Measurements from ENCODE around the gene ANKRD28. TPM values are rescaled to one million over a fixed set of nuclear protein-coding genes. Genes with fewer than 3 reads are reported as not detected.
"Not testable (repeated sequence)": the region's sequence is repeated elsewhere in the genome, so short reads cannot be mapped to it uniquely, and the experiment has no call there.

The ANKRD28 gene
- 44.0 and 45.9 TPM in 2 replicates for total RNA-seq

DNA sequence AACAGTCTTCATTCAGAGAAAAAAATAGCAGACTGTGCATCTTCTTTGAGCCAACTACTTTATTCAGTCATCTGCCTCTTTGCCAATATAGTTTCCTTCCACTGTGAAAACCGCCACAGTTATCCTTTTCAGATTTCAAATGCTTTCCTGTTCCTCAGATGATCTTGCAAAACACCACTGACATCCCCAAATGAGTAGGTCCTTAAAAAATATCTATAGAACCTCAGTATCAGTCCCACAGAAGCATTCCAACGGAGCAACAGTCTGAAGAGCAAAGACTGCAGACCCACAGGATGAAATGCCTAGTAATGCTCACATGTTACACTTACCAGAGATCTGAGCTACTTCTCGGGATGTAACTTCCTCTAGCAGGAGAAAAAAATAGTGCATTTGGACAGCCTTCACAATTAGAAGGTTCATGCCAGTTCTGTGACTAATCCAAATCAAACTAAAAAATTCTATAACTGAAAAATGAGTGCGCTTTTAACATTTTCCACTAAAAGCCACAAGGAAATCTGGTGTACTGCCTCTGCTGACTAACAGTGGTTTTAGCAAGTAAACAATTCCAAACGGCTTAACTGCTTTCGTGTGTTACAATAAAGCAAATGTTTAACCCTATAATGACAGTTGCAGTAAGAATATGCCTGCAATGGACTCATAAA is at the start of gene ANKRD28:
ANKRD28 (minus strand) TSS at position 338 of the 662 bp plus-strand sequence. CDS start 1,458 bp downstream, outside the sequence.
- DNase-seq (ENCODE audit: extremely low read depth, low read depth, low spot score): peak; percentile 91

DNA sequence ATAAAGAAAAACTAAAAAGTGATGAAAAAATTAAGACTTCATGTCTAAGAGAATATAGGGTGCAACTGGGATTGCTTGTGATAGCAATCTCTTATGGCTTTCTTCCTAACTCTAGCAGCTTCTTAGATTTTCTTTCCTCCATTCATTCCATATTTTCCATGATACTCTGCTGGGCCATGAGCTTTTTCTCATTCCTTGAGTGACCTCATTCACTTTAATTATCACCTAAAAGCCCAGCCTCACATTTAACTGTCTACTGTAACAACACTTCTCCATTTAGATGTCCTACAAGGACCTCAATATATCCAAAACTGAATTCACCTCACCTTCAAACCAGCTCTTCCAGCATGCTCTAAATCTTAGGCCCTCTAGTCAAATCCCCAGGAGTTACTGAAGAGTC is 49.5 kb upstream of the ANKRD28 start:
- DNase-seq (ENCODE audit: extremely low read depth, low read depth, low spot score): no peak

DNA sequence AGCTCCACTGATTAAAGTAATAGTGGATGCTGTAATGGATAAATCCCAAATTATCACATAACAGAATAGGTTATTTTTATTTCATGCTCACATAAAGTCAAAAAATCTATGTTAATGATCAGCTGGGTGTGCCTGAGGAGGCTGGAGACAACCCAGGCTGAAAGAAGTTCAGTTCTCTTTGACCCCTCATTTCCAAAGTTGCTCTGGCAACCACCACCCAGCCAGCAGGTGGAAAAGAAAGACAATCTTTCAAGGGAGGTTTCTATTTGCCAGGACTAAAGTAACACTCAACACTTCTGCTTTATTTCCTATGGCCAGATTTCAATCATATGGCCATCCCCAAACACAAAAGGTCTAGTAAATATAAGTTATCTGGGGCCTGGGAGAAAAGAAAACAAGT is 48.8 kb upstream of the ANKRD28 start:
- DNase-seq (ENCODE audit: extremely low read depth, low read depth, low spot score): no peak

DNA sequence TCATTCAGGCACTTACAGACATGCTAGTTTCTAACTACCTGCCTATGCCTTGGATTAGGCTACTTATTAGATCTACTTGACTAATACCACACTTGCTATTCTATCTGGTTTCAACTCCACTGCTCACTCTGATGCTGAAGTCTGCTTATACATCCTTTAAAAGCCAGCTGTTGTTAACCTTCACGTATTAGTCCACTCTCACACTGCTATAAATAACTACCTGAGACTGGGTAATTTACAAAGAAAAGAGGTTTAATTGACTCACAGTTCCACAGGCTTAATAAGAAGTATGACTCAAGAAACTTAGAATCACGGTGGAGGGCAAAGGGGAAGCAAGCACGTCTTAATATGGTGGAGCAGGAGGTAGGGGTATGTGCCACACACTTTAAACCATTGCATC is 47.7 kb upstream of the ANKRD28 start:
- DNase-seq (ENCODE audit: extremely low read depth, low read depth, low spot score): no peak

GRCh38 chr3:15844889-15845288 is 47.1 kb upstream of the ANKRD28 start:
- no peak for DNase-seq (ENCODE audit: extremely low read depth, low read depth, low spot score)

GRCh38 chr3:15841091-15841973 is 43.6 kb upstream of the ANKRD28 start:
- DNase-seq (ENCODE audit: extremely low read depth, low read depth, low spot score): not testable (repeated sequence)

- no peak for DNase-seq (ENCODE audit: extremely low read depth, low read depth, low spot score)
These were observed 41.8 kb upstream of the ANKRD28 start for GRCh38 chr3:15839568-15839967.

GRCh38 chr3:15831927-15832326 is 34.1 kb upstream of the ANKRD28 start:
- DNase-seq (ENCODE audit: extremely low read depth, low read depth, low spot score): no peak

GRCh38 chr3:15825016-15825415 is 27.2 kb upstream of the ANKRD28 start:
- DNase-seq (ENCODE audit: extremely low read depth, low read depth, low spot score): no peak

DNA sequence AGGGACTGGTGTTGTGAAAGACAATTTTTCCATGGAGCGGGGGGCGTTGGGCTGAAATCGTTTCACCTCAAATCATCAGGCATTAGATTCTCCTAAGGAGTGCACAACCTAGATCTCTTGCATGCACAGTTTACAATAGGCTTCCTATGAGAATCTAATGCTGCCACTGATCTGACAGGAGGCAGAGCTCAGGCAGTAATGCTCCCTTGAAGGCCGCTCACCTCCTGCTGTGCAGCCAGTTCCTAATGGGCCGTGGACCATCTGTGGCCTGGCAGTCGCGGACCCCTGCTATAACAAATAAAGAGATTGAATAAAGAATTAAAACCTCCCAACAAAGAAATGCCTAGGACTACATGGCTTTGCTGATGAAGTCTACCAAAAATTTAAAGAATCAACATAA is 25.3 kb upstream of the ANKRD28 start:
- DNase-seq (ENCODE audit: extremely low read depth, low read depth, low spot score): no peak

- DNase-seq (ENCODE audit: extremely low read depth, low read depth, low spot score): no peak
These were observed 24.5 kb upstream of the ANKRD28 start for GRCh38 chr3:15822281-15822680.

DNA sequence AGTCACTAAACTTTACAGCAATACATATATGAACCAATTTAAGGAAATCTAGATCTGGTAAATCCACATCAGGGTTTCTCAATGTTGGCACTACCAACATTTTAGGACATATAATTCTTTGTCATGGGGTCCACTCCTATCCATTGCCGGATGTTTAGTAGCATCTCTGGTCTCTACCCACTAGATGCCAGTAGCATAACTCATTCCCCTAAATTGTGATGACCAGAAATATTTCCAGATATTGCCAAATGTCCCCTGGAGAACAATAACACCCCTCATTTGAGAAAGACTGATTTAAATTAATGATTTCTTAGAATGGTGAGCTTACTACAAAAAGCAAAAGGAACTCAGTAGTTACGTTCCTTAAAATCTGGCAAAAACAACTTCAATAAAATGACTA is 23.1 kb upstream of the ANKRD28 start:
- DNase-seq (ENCODE audit: extremely low read depth, low read depth, low spot score): no peak

- no peak for DNase-seq (ENCODE audit: extremely low read depth, low read depth, low spot score)
These were observed 21.8 kb upstream of the ANKRD28 start for GRCh38 chr3:15819576-15819975.

- DNase-seq (ENCODE audit: extremely low read depth, low read depth, low spot score): no peak
These were observed 21.3 kb upstream of the ANKRD28 start for GRCh38 chr3:15819043-15819442.

DNA sequence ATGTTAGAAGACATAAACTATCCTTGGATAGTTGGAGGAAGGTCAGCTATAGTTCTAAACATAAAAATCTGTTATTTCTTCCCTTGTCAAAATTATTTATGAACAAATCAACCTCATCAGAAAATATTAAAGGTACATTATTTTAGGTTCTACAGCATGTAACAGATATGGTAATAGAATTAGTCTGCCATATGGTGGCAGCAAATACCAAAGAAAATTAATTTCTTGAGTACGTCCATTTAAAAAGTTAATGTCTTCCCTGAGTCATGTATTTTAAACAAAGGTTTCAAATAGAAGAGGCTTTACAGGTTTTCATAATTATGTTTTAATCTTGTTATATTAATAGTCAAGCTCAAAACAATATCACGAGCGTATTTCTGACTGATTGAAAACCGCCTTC is 17.9 kb upstream of the ANKRD28 start:
- no peak for DNase-seq (ENCODE audit: extremely low read depth, low read depth, low spot score)

DNA sequence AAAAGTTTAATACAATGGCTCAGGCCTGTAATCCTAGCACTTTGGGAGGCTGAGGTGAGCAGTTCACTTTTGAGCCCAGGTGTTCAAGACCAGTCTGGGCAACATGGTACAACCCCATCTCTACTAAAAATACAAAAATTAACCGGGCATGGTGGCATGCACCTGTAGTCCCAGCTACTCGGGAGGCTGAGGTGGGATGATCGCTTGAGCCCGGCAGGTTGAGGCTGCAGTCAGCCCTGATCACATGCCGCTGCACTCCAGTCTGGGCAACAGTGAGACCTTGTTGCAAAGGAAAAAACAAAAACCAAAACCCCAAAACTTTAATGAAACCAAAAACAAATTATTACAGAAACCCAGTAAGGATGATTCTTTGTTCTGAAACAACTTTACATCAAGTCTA is 15.3 kb upstream of the ANKRD28 start:
- DNase-seq (ENCODE audit: extremely low read depth, low read depth, low spot score): not testable (repeated sequence)

DNA sequence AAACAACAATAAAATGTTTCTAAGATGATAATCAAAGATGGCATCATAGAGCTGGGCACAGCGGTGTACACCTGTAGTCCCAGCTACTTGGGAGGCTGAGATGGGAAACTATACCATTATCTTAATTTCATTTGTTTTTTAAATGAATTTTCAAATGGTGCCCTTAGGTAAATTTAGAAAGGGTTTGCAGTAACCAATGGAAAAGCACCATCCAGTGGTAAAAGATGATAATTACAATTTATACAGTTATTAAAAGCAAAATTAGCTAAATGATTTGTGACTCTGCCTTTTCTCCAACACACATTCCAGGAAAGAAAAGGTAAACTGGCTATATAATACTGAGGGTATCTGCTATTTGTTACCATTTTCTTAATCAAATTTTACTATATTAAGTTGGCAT is 14.4 kb upstream of the ANKRD28 start:
- DNase-seq (ENCODE audit: extremely low read depth, low read depth, low spot score): no peak

- DNase-seq (ENCODE audit: extremely low read depth, low read depth, low spot score): no peak
These were observed 12.9 kb upstream of the ANKRD28 start for GRCh38 chr3:15810702-15811101.

- no peak for DNase-seq (ENCODE audit: extremely low read depth, low read depth, low spot score)
These were observed 11.5 kb upstream of the ANKRD28 start for GRCh38 chr3:15809313-15809712.

DNA sequence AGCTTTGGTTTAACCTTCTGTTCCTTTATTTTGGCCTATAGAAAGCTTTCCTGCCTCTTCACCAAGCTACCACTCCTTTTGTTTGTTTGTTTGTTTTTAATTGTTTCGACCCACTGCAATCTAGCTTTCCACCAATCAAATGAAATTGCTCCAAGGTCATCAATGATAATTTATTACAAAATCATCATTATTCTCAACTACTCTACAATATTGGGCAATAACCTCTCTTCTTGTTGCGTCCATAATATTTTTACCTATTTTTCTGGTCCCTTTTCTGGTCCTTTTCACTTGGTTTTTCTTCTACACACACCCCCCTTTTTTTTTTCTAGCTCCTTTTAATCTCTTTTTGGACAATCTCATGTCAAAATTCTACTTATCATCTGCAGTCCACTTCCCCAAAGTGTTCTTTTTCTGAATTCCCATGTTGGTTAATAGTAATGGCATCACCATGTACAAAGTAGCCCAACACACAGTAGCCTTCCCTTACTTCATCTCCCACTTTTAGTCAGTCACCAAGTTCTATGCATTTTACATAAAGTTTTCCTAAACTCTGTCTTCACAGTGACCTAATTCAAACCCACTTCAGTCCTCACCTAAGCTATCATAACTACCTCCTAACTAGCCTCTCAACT is 11.0 kb upstream of the ANKRD28 start:
- DNase-seq (ENCODE audit: extremely low read depth, low read depth, low spot score): no peak

GRCh38 chr3:15805756-15806266 is 8.0 kb upstream of the ANKRD28 start:
- DNase-seq (ENCODE audit: extremely low read depth, low read depth, low spot score): peak; percentile 93

Data from glomerular endothelial cell (primary cell).